Ishikawa (cell line): Measurements from ENCODE around the gene GSTA4.

ENCODE experiments used
- CEBPB ChIP-seq: IDR thresholded peaks from 2 replicates; pipeline ENCODE4 v1.6.1; 2012
- CREB1 ChIP-seq: IDR thresholded peaks from 2 replicates; pipeline ENCODE4 v1.6.1; 2012; ENCODE audit warnings: low read depth
- EGR1 ChIP-seq: IDR thresholded peaks from 2 replicates; pipeline ENCODE4 v1.6.1; 2012
- EP300 ChIP-seq: IDR thresholded peaks from 2 replicates; pipeline ENCODE4 v1.6.1; 2012; ENCODE audit warnings: borderline replicate concordance
- FOXM1 ChIP-seq: IDR thresholded peaks from 2 replicates; pipeline ENCODE4 v1.6.1; 2012; ENCODE audit warnings: low read depth, borderline replicate concordance
- NFIC ChIP-seq: IDR thresholded peaks from 2 replicates; pipeline ENCODE4 v1.6.1; 2012
- RAD21 ChIP-seq: IDR thresholded peaks from 2 replicates; pipeline ENCODE4 v1.6.1; 2012; ENCODE audit warnings: low read depth
- TAF1 ChIP-seq: IDR thresholded peaks from 2 replicates; pipeline ENCODE4 v1.6.1; 2012; ENCODE audit warnings: low read depth, mild to moderate bottlenecking
- TCF12 ChIP-seq: IDR thresholded peaks from 2 replicates; pipeline ENCODE4 v1.6.1; 2012; ENCODE audit warnings: low read depth
- TEAD4 ChIP-seq: IDR thresholded peaks from 2 replicates; pipeline ENCODE4 v1.6.1; 2012
- YY1 ChIP-seq: IDR thresholded peaks from 2 replicates; pipeline ENCODE4 v1.6.1; 2012; ENCODE audit warnings: low read depth
- ZBTB7A ChIP-seq: IDR thresholded peaks from 2 replicates; pipeline ENCODE4 v1.6.1; 2012; ENCODE audit warnings: low read depth
- TF ChIP-seq, protein P1 (sequence below): IDR thresholded peaks from 2 replicates; pipeline ENCODE4 v1.6.1; 2012; ENCODE audit warnings: low read depth, mild to moderate bottlenecking
- TF ChIP-seq, protein P2 (sequence below): IDR thresholded peaks from 2 replicates; pipeline ENCODE4 v1.6.1; 2012
- TF ChIP-seq, protein P3 (sequence below): IDR thresholded peaks from 2 replicates; pipeline ENCODE4 v1.6.1; 2012

The GSTA4 gene

DNA sequence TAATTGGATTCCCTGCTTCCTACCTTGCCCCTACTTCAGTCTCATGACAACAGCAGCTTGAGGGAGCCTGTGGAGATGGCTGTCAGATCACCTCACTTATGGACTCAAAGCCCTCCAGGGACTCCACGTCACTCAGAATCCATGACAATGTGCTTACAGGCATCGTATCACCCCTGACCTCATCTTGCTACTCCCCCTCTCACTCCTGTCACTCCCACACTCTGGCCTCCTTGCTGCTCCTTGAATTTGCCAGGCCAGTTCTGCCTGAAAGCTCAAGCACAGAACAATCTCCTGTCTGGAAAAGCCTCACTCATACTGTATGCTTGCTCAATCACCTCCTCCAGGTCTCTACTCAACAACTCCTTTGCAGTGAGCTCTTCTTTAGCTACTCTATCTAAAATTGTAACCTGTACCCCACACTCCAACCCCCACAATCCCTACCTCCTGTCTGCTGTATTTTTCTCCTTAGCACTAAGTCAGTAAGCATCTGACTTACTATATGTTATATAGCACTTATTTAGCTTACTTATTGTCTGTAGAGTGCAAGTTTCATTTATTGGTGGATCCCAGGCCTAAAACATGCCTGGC is 10.7 kb upstream of the GSTA4 start:
- TF ChIP-seq ZBTB7A (no peak), YY1 (no peak), CEBPB (no peak), TCF12 (no peak), TAF1 (no peak), CREB1 (no peak), EP300 (no peak)

DNA sequence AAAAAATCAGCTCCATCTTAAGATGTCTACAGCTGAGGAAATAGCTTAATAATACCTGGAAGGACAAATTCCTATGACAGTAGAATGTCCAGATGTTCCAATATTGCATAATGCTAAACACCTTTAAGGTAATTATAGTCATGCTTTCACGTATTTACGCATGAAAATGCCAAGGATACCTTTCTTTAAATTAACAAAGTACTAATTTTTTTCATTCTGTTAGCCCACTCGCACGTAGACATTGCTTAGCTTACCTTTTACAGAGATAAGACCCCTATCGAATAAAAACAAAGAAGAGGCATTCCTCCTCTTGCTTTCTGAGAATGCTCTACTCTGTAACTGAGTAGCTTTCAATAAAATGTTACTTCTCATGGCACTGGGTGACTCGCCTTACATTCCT is 4.4 kb upstream of the GSTA4 start:
- TF ChIP-seq TAF1 (no peak), CEBPB (no peak), FOXM1 (no peak), EP300 (no peak), CREB1 (no peak), RAD21 (no peak), YY1 (no peak), TCF12 (no peak), EGR1 (no peak), ZBTB7A (no peak), TEAD4 (no peak)
- TF ChIP-seq, protein P1, sequence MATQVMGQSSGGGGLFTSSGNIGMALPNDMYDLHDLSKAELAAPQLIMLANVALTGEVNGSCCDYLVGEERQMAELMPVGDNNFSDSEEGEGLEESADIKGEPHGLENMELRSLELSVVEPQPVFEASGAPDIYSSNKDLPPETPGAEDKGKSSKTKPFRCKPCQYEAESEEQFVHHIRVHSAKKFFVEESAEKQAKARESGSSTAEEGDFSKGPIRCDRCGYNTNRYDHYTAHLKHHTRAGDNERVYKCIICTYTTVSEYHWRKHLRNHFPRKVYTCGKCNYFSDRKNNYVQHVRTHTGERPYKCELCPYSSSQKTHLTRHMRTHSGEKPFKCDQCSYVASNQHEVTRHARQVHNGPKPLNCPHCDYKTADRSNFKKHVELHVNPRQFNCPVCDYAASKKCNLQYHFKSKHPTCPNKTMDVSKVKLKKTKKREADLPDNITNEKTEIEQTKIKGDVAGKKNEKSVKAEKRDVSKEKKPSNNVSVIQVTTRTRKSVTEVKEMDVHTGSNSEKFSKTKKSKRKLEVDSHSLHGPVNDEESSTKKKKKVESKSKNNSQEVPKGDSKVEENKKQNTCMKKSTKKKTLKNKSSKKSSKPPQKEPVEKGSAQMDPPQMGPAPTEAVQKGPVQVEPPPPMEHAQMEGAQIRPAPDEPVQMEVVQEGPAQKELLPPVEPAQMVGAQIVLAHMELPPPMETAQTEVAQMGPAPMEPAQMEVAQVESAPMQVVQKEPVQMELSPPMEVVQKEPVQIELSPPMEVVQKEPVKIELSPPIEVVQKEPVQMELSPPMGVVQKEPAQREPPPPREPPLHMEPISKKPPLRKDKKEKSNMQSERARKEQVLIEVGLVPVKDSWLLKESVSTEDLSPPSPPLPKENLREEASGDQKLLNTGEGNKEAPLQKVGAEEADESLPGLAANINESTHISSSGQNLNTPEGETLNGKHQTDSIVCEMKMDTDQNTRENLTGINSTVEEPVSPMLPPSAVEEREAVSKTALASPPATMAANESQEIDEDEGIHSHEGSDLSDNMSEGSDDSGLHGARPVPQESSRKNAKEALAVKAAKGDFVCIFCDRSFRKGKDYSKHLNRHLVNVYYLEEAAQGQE = no peak
- TF ChIP-seq, protein P2, sequence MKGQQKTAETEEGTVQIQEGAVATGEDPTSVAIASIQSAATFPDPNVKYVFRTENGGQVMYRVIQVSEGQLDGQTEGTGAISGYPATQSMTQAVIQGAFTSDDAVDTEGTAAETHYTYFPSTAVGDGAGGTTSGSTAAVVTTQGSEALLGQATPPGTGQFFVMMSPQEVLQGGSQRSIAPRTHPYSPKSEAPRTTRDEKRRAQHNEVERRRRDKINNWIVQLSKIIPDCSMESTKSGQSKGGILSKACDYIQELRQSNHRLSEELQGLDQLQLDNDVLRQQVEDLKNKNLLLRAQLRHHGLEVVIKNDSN = no peak
- TF ChIP-seq, protein P3, sequence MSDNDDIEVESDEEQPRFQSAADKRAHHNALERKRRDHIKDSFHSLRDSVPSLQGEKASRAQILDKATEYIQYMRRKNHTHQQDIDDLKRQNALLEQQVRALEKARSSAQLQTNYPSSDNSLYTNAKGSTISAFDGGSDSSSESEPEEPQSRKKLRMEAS = no peak

DNA sequence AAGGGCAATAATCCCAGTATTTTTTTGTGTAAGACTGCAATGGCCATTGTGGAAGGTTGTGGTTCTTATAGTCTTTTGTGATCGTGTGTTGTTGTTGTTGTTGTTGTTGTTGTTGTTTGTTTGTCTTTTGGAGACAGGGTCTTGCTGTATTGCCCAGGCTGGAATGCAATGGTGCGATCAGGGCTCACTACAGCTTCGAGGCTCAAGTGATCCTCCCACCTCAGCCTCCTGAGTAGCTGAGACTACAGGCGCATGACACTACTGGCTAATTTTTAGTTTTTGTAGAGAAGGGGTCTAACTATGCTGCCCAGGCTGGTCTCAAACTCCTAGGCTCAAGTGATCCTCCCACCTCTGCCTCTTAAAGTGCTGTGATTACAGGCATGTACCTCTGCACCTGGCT is 3.5 kb upstream of the GSTA4 start:
- TF ChIP-seq ZBTB7A (no peak), EGR1 (no peak), TAF1 (no peak), EP300 (no peak), CREB1 (no peak), TEAD4 (no peak), CEBPB (no peak), RAD21 (no peak), NFIC (no peak), FOXM1 (no peak), YY1 (no peak), TCF12 (no peak)
- TF ChIP-seq, protein P2 = no peak
- TF ChIP-seq, protein P3 = no peak
- TF ChIP-seq, protein P1 = no peak

DNA sequence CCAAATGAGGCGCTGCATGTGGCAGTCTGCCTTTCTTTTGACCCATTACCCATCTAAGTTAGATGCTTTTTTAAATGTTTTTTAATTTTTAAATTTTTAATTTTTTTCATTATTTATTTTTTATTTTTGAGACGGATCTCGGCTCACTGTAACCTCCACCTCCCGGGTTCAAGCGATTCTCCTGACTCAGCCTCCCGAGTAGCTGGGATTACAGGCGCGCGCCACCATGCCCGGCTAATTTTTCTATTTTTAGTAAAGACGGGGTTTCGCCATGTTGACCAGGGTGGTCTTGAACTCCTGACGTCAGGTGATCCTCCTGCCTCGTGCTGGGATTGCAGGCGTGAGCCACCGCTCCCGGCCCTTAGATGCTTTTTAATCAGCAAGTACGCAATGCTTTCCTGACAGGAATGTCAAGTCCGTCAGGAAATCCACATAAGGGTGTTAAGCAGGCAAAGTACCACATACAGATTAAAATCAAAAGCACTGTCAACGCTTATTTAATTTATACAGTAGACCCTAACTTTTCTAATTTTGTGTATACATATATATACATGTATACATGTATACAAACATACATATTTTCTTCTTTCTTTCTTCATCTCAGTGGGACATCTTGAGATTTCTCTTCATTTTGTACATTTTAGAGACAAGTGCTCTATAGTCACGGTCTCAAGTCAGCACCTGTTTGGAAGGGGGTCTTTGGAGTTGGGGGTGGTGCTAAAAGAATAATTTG is 995 bp upstream of the GSTA4 start:
- TF ChIP-seq ZBTB7A = 0 out of 2 replicates have a peak, but pooled peaks have one; percentile 27
- TF ChIP-seq, protein P2 = no peak

DNA sequence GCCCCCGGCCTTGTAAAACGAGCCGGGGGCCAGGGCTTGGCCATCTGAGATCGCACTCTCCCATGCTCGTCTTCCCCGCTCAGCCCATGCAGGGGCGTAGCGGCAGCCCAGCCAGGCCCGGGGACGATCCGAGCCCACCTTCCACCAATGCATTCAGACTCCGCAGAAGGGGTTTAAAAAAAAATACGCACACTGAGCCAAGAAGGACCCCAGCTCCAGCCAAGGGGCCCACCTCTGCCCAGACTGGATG is 320 bp downstream of the GSTA4 start:
- peak; percentile 96 for TF ChIP-seq ZBTB7A
- TF ChIP-seq EGR1 = no peak
- no peak for TF ChIP-seq CREB1
- no peak for TF ChIP-seq EP300
